ENCODE data around the gene NR3C2.

NR3C2 gene

DNA sequence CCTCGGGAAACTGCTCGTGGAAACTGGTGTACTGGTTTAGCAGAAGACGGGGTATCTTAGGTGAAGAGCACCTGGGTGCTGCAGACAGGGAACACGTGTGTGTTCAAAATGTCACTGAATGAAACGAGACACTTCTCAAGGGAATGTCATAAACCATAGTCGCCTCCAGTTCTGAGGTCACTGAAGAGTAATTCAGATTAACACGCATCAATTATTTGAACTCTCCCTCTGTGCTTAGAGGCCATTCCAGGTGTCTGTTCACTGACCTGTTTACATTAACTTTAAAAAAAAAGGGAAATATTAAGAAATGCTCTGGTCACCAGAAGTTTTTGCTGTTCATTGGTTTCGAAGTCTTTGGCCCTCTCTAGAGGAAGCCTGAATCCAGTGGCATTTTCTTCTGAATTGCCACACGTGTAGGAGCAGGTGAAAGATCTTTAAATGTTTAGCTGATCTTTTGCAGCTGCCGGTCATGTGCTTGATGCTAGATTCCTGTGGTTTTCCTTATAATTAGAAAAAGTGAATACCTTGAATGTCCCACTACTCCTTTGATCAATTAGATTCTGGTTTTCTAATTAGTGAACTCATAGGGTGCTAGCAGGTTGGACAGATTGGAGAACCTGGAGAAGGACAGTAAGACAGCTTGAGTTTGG is 379.8 kb downstream of the NR3C2 start:
- CTCF ChIA-PET: no interaction called here
- TF ChIP-seq, protein P1, sequence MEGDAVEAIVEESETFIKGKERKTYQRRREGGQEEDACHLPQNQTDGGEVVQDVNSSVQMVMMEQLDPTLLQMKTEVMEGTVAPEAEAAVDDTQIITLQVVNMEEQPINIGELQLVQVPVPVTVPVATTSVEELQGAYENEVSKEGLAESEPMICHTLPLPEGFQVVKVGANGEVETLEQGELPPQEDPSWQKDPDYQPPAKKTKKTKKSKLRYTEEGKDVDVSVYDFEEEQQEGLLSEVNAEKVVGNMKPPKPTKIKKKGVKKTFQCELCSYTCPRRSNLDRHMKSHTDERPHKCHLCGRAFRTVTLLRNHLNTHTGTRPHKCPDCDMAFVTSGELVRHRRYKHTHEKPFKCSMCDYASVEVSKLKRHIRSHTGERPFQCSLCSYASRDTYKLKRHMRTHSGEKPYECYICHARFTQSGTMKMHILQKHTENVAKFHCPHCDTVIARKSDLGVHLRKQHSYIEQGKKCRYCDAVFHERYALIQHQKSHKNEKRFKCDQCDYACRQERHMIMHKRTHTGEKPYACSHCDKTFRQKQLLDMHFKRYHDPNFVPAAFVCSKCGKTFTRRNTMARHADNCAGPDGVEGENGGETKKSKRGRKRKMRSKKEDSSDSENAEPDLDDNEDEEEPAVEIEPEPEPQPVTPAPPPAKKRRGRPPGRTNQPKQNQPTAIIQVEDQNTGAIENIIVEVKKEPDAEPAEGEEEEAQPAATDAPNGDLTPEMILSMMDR (IDR thresholded peaks at IDR 0.05; ENCODE audit: insufficient read depth, low read length, missing control alignments): no peak
- POLR2A ChIA-PET: no interaction called here
- DNase-seq (ENCODE audit: low read depth, low spot score): no peak
- H3K4me3 ChIP-seq (ENCODE audit: low read depth, low read length): no peak overlapping the region

- TF ChIP-seq, protein P1 (IDR thresholded peaks at IDR 0.05; ENCODE audit: insufficient read depth, low read length, missing control alignments): no peak
- DNase-seq (ENCODE audit: low read depth, low spot score): no peak
- H3K4me3 ChIP-seq (ENCODE audit: low read depth, low read length): no peak overlapping the region
- ChIA-PET POLR2A (no interaction called here), CTCF (interaction anchor here (0.6 to 0.9 kb wide), 2 partner anchors 15 to 18 kb away, joined by 3 to 4 read pairs; no protein-coding TSS in a partner anchor)
Measured at GRCh38 chr4:148061795-148062194, 380.4 kb downstream of the NR3C2 start.

GRCh38 chr4:148061141-148061481 is 381.1 kb downstream of the NR3C2 start:
- ChIA-PET POLR2A (no interaction called here), CTCF (interaction anchor here (0.6 to 0.9 kb wide), 2 partner anchors 16 to 18 kb away, joined by 3 to 4 read pairs; no protein-coding TSS in a partner anchor)
- DNase-seq (ENCODE audit: low read depth, low spot score): no peak
- TF ChIP-seq, protein P1 (IDR thresholded peaks at IDR 0.05; ENCODE audit: insufficient read depth, low read length, missing control alignments): no peak
- no peak overlapping the region for H3K4me3 ChIP-seq (ENCODE audit: low read depth, low read length)

DNA sequence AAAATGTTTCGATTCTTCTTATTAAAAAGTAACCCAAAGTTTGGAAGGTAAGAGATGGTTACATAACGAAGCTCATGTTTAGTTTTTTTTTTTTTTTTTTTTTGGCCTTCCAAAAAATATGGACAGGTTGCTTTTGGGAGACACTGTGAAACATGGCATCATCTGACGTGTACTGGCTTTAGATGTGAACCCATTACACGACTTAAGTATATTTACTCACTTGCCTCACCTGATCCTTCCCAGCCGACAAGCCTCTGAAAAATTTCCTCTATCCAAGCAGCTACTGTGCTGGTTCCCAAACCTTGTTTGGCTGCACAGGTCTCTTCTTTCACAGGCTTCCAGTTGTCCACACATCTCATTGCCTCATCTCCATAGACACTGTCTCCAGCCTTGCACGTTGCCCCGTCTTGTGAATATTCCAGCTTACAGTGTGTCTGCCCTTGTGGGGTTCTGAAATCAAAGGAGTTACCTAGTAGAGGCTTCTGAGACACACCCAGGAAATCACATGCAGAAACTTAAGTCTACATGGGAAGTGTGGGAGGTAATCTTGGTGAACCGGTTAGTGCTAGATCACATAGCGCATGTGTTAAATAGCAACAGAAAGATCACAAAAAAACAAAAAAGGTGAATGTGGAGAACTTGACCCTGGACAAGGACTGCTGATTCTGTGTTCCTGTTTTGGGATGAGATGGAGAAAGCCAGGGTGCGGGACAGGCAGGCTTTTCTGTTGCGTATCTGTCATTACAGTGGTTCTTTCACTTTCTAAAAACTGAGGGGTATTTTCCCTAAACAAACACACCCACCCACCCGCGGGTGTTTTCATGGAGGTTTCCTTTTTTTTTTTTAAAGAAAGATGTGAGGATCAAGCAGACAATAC is 381.7 kb downstream of the NR3C2 start:
- TF ChIP-seq, protein P1 (IDR thresholded peaks at IDR 0.05; ENCODE audit: insufficient read depth, low read length, missing control alignments): no peak
- no peak for DNase-seq (ENCODE audit: low read depth, low spot score)
- no peak overlapping the region for H3K4me3 ChIP-seq (ENCODE audit: low read depth, low read length)
- CTCF ChIA-PET: interaction anchor here (0.7 to 2.1 kb wide), 3 partner anchors 11 to 19 kb away, joined by 3 to 9 read pairs (median 4); no protein-coding TSS in a partner anchor
- POLR2A ChIA-PET: no interaction called here

- no peak overlapping the region for H3K4me3 ChIP-seq (ENCODE audit: low read depth, low read length)
- POLR2A ChIA-PET: no interaction called here
- CTCF ChIA-PET: interaction anchor here (0.7 to 2.1 kb wide), 3 partner anchors 10 to 18 kb away, joined by 3 to 9 read pairs (median 4); no protein-coding TSS in a partner anchor
- TF ChIP-seq, protein P1 (IDR thresholded peaks at IDR 0.05; ENCODE audit: insufficient read depth, low read length, missing control alignments): no peak
- no peak for DNase-seq (ENCODE audit: low read depth, low spot score)
Measured at GRCh38 chr4:148059617-148060180, 382.5 kb downstream of the NR3C2 start.
